Measurements from ENCODE around the gene ENTREP3.

The ENTREP3 gene

GRCh38 chr1:155197901-155198546 lies 57.3 kb downstream of the ENTREP3 start:
- DNase-seq = no peak

All from NCI-H226 (cell line).